Gastroesophageal sphincter (tissue), 4 donors: ENCODE data around the gene UBE2N. TPM values are rescaled to one million over a fixed set of nuclear protein-coding genes. Genes with fewer than 3 reads are reported as not detected.
A peak's percentile ranks its signal among the peaks of the same experiment; 100 is the strongest.
"Not testable (repeated sequence)": the region's sequence is repeated elsewhere in the genome, so short reads cannot be mapped to it uniquely, and the experiment has no call there.

Source experiments
- ATAC-seq: fragments of 150-250 bp; one replicate; pipeline ENCODE4 v1.9.1; 2016; ENCODE audit warnings: mild to moderate bottlenecking, moderate library complexity
- H3K27ac ChIP-seq, 4 donors: fragments of 200-600 bp; sonication (generic) in 3 of 4; 1 replicate in 3 of 4; 2 replicates in 1 of 4; pipeline ENCODE4 v1.5.1; 2016 to 2019
- H3K27me3 ChIP-seq: fragments of 200-600 bp; sonication (generic); one replicate; pipeline ENCODE4 v1.5.1; 2019
- H3K36me3 ChIP-seq, 2 donors: fragments of 200-600 bp; sonication (generic); one replicate each; pipeline ENCODE4 v1.5.1; 2019; ENCODE audit warnings: control low read depth in 1 of 2
- H3K4me1 ChIP-seq, 3 donors: fragments of 200-600 bp; sonication (generic); 1 replicate in 2 of 3; 2 replicates in 1 of 3; pipeline ENCODE4 v1.5.1; 2016 to 2019; ENCODE audit warnings: control low read depth in 2 of 3
- H3K4me3 ChIP-seq, 2 donors: fragments of 200-600 bp; sonication (generic); one replicate each; pipeline ENCODE4 v1.5.1; 2019; ENCODE audit warnings: mild to moderate bottlenecking in 1 of 2, moderate library complexity in 1 of 2
- H3K9me3 ChIP-seq, 3 donors: fragments of 200-600 bp; sonication (generic); one replicate each; pipeline ENCODE4 v1.5.1; 2017 to 2019; ENCODE audit warnings: control low read depth in 2 of 3
- EP300 ChIP-seq: sonication (generic); formaldehyde crosslinking; IDR thresholded peaks from one replicate; pipeline ENCODE4 v1.6.1; 2017; ENCODE audit warnings: antibody characterized with exemption, mild to moderate bottlenecking
- POLR2A ChIP-seq, 2 donors: fragments of 450-650 bp; IDR thresholded peaks; one replicate each; pipeline ENCODE4 v1.6.1; 2017; ENCODE audit warnings: antibody characterized with exemption in 2 of 2, mild to moderate bottlenecking in 2 of 2, moderate library complexity in 1 of 2
- POLR2AphosphoS5 ChIP-seq: sonication (generic); formaldehyde crosslinking; IDR thresholded peaks from one replicate; pipeline ENCODE4 v1.6.1; 2017; ENCODE audit warnings: antibody characterized with exemption
- WGBS, 2 donors: methylation state at CpG; one replicate each; pipeline ENCODE4 v1.1.5; 2018; ENCODE audit warnings: low coverage in 1 of 2; 5-methylcytosine and 5-hydroxymethylcytosine counted together
- total RNA-seq, 4 donors: library from RNA; depleted of rRNA; stranded (reverse); fragments of >200 nt; gene quantifications; one replicate each; pipeline ENCODE4 v1.1.0, GENCODE V29; 2016
- TF ChIP-seq, protein P1 (sequence below), 4 experiments: fragments of 200-600 bp in 2 of 4; fragments of 450-650 bp in 2 of 4; sonication (generic) in 1 of 4; IDR thresholded peaks; one replicate each; pipeline ENCODE4 v1.5.1; 2017 to 2019; ENCODE audit warnings: antibody characterized with exemption in 4 of 4, mild to moderate bottlenecking in 2 of 4, moderate library complexity in 2 of 4

The UBE2N gene
- total RNA-seq, 4 donors from 2014 or later, result 44.4 to 64.2 (median 53.4) TPM

DNA sequence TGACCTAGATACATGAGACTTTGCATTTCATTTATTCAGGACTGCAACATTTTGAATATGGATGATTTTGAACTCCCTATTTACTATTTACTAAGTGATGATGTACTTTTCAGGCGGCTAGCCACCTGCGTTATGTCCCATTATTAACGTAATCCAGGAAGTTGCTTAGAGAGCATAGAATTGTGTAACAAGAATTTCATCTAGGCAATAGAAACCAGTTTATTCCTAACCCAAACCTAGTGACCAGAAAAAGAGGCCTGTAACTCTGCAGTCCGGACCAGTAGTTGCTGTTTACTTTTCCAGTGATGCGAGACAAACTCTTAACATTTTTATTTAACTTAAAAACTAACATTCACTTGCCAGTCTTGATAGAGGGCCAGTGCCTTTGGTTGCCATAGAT lies 51.7 kb downstream of the UBE2N start:
- peak overlapping the region in 3 of 4 donors; percentile 12 to 59 (median 58) for H3K27ac ChIP-seq
- no peak for ATAC-seq
- H3K9me3 ChIP-seq, result no peaks in the 10 kb centered on the region
- no peak overlapping the region for H3K4me3 ChIP-seq
- no peak for TF ChIP-seq POLR2A (IDR thresholded peaks at IDR 0.05)
- TF ChIP-seq, protein P1, sequence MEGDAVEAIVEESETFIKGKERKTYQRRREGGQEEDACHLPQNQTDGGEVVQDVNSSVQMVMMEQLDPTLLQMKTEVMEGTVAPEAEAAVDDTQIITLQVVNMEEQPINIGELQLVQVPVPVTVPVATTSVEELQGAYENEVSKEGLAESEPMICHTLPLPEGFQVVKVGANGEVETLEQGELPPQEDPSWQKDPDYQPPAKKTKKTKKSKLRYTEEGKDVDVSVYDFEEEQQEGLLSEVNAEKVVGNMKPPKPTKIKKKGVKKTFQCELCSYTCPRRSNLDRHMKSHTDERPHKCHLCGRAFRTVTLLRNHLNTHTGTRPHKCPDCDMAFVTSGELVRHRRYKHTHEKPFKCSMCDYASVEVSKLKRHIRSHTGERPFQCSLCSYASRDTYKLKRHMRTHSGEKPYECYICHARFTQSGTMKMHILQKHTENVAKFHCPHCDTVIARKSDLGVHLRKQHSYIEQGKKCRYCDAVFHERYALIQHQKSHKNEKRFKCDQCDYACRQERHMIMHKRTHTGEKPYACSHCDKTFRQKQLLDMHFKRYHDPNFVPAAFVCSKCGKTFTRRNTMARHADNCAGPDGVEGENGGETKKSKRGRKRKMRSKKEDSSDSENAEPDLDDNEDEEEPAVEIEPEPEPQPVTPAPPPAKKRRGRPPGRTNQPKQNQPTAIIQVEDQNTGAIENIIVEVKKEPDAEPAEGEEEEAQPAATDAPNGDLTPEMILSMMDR (IDR thresholded peaks at IDR 0.05), result no peak
- TF ChIP-seq POLR2AphosphoS5, result no peak
- no peak for TF ChIP-seq EP300
- peaks cover 4 to 88% (median 12%) of the 10 kb centered on the region in 3 donors for H3K4me1 ChIP-seq
- 26 to 53% methylated on average over 5 of the region's 5 CpGs for WGBS, 2 donors
- H3K27me3 ChIP-seq, result no peaks in the 10 kb centered on the region
- peaks cover 0 to 10% of the 10 kb centered on the region in 2 donors for H3K36me3 ChIP-seq

DNA sequence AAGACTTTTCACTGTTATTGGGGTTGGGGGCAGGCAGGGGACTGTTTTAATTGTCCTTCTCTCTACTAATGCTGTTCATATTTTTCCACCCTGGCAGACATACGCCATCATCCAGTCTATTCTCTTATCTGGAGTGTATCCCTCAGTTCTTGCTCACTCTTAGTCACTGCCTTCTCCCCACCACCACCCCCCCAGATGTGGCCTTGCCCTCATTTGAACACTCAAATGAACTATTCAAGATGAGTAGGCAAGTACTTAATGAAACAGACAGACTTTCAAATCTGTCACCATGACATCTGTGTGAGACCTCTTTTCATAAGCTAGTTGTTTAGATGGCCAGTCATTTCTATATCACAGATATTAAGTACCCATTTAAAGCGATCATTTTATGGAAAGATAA lies 54.0 kb downstream of the UBE2N start:
- no peaks in the 10 kb centered on the region for H3K27me3 ChIP-seq
- no peak overlapping the region for H3K27ac ChIP-seq
- no peaks in the 10 kb centered on the region for H3K9me3 ChIP-seq
- no peak for TF ChIP-seq EP300
- no peak for TF ChIP-seq POLR2A (IDR thresholded peaks at IDR 0.05)
- TF ChIP-seq POLR2AphosphoS5, result no peak
- TF ChIP-seq, protein P1 (IDR thresholded peaks at IDR 0.05), result no peak
- H3K4me1 ChIP-seq, result peaks cover 4 to 91% (median 19%) of the 10 kb centered on the region in 3 donors
- ATAC-seq, result no peak
- no peak overlapping the region for H3K4me3 ChIP-seq
- peaks cover 0 to 10% of the 10 kb centered on the region in 2 donors for H3K36me3 ChIP-seq
- WGBS, 2 donors, result 67 to 100% methylated on average over 1 to 2 of the region's 2 CpGs

DNA sequence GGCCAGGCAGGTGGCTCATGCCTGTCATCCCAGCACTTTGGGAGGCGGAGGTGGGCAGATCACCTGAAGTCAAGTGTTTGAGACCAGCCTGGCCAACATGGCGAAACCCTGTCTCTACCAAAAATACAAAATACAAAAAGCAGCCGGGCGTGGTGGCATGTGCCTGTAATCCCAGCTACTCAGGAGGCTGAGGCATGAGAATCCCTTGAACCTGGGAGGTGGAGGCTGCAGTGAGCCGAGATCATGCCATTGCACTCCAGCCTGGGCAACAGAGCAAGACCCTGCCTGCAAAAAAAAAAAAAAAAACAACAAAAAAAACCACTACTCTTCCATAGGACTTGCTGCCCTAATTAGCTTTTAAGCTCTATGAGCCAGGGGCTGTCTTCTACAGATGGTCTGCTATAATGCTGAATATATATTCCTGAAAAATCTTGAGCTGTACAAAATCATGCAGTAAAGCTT lies 59.7 kb downstream of the UBE2N start:
- not testable (repeated sequence) for H3K27me3 ChIP-seq, H3K9me3 ChIP-seq, ATAC-seq, H3K36me3 ChIP-seq
- 74 to 100% methylated on average over 1 to 5 of the region's 5 CpGs for WGBS, 2 donors
- peak overlapping the region; percentile 68 to 90 for H3K4me3 ChIP-seq
- peak overlapping the region in 3 of 4 donors; percentile 95 to 99 (median 98) for H3K27ac ChIP-seq
- H3K4me1 ChIP-seq, result peaks cover 0 to 70% (median 21%) of the 10 kb centered on the region in 3 donors

DNA sequence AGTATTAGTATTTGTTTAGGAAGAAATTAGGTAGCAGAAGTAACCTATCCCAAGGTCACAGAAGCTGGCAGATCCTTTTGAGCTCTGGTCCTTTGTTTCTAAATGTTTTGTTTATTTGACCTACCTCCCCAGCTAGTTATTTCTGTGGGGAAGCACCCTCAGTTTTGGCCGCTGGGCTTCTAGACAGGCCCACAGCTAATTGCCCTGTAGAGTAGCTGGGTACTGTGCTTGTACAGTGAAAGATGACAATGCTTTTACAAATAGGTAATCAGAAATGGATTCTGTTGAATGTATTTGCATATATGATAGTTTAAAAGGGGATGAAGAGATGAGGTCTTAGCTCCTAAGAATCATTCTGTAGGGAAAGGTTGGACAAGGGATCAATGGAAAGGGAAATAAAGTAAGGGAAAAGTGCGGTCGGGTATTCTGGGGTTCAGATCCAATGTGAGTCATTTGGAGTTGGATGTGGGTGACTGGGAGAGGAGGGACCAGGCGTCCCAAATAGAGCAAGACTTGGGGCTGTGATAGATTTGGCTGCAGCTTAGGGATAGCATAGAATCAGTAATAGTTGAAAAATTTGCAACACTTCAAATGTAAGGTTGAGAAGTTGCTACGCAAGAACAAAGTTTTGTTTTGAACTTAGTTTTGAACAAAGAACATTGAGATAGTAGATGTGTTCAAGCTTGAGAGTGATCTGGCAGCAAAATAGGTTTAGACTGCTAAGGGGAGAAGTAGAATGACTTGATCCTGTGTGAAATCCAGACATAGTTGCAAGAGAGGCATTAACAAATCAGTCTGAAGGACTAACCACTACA lies 60.4 kb downstream of the UBE2N start:
- Histone ChIP-seq H3K4me1 (peaks cover 0 to 70% (median 21%) of the 10 kb centered on the region in 3 donors), H3K9me3 (no peaks in the 10 kb centered on the region), H3K27me3 (no peaks in the 10 kb centered on the region), H3K36me3 (peaks cover 0 to 6% of the 10 kb centered on the region in 2 donors), H3K4me3 (peak overlapping the region; percentile 68 to 90), H3K27ac (peak overlapping the region; percentile 84 to 99 (median 96))
- ATAC-seq, result no peak
- no peak for TF ChIP-seq POLR2A (IDR thresholded peaks at IDR 0.05)
- no peak for TF ChIP-seq POLR2AphosphoS5
- TF ChIP-seq EP300, result no peak
- TF ChIP-seq, protein P1 (IDR thresholded peaks at IDR 0.05), result no peak
- WGBS, 2 donors, result 32 to 38% methylated on average over 5 of the region's 5 CpGs

DNA sequence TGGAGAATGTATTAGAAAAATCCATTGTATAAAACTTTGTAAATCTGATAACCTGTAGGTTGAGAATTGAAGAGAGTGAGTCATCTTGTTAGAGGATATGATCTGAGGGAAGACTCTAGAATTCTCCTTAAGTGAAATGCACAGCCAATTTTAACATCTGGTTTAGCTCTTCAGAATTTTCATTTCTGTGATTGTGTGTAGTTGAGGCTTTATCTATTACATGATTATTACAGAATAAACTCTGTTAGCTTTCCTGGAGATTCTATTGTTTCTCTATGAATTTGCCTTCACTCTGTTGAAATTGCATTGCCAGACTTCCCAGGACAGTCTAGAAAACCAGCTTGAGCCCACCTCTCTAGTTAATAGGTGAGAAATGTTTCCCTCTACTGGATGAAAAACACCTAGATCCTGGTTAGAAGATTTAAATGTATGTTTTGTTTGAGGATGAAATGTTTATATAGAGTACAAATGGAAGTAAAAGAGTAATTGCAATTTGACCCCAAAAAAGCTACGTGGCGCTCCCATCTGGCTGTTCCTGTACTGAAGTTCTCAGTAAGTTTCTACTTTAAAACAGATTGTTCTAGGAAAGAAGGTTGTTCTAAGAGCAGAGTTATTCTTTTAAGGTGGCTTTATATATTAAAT lies 61.1 kb downstream of the UBE2N start:
- Histone ChIP-seq H3K9me3 (no peaks in the 10 kb centered on the region), H3K27ac (peak overlapping the region; percentile 84 to 99 (median 96)), H3K27me3 (no peaks in the 10 kb centered on the region), H3K4me3 (peak overlapping the region; percentile 68 to 90), H3K36me3 (peaks cover 0 to 6% of the 10 kb centered on the region in 2 donors), H3K4me1 (peaks cover 0 to 70% (median 21%) of the 10 kb centered on the region in 3 donors)
- no peak for ATAC-seq
- WGBS, 2 donors, result 0 to 9% methylated on average over 2 of the region's 2 CpGs
- TF ChIP-seq, protein P1 (IDR thresholded peaks at IDR 0.05), result peak; percentile 6 to 34 (median 28)
- TF ChIP-seq POLR2A (IDR thresholded peaks at IDR 0.05), result no peak
- no peak for TF ChIP-seq EP300
